C4-2B (cell line): Measurements from ENCODE around the gene NFXL1.

ENCODE experiments used
- CTCF ChIP-seq: fragments of 450-650 bp; conservative IDR thresholded peaks from 2 replicates; pipeline ENCODE4 v1.5.1; 2017; ENCODE audit warnings: mild to moderate bottlenecking
- ZFX ChIP-seq: fragments of 450-650 bp; IDR thresholded peaks from 2 replicates; pipeline ENCODE4 v1.6.1; 2017

- TF ChIP-seq CTCF (no peak), ZFX (no peak)
Measured at GRCh38 chr4:47914926-47915237, 499 bp upstream of the NFXL1 start.
